HEK293 (cell line): ENCODE results near the gene TWF2.

Source experiments
- CTCF ChIA-PET: fragments of 350-600 bp; formaldehyde crosslinking; extraction: SDS; loops from one replicate; lab custom pipeline; 2021; ENCODE audit warnings: antibody characterized with exemption; lab: Yijun Ruan, JAX
- POLR2A ChIA-PET: fragments of 300-600 bp; formaldehyde crosslinking; extraction: SDS; loops from one replicate; lab custom pipeline; 2020; ENCODE audit warnings: antibody characterized with exemption, inconsistent platforms; lab: Yijun Ruan, JAX
- H3K27ac ChIP-seq: fragments of 200-500 bp; sonication (Bioruptor generic); 2 replicates; pipeline ENCODE4 v1.5.1; 2014; ENCODE audit warnings: low read depth, low read length, control low read depth, inconsistent platforms; ENCODE audit errors: extremely low read depth
- H3K36me3 ChIP-seq, 2 experiments: fragments of 200-500 bp in 1 of 2; sonication (Bioruptor generic) in 1 of 2; 1 replicate in 1 of 2; 2 replicates in 1 of 2; pipeline ENCODE4 v1.5.1; 2014 to 2017; ENCODE audit warnings: inconsistent platforms in 2 of 2, low read length in 2 of 2; ENCODE audit not compliant: control insufficient read depth in 2 of 2, insufficient read depth in 1 of 2
- H3K4me1 ChIP-seq: fragments of 200-500 bp; sonication (Bioruptor generic); 2 replicates; pipeline ENCODE4 v1.5.1; 2014; ENCODE audit warnings: mild to moderate bottlenecking, low read length, inconsistent platforms; ENCODE audit not compliant: control insufficient read depth, insufficient read depth
- H3K4me3 ChIP-seq: 2 replicates; pipeline ENCODE4 v1.5.1; 2011; ENCODE audit warnings: low read depth, mild to moderate bottlenecking, control low read depth, low read length, moderate library complexity
- H3K9me3 ChIP-seq: fragments of 200-500 bp; sonication (Bioruptor generic); 2 replicates; pipeline ENCODE4 v1.5.1; 2014; ENCODE audit warnings: low read depth, low read length, inconsistent platforms; ENCODE audit not compliant: control insufficient read depth, insufficient read depth
- FEZF1 ChIP-seq: fragments of 450-650 bp; formaldehyde crosslinking; IDR thresholded peaks from 2 replicates; pipeline ENCODE4 v1.5.1; 2016; ENCODE audit warnings: missing biosample characterization, missing genetic modification characterization
- GLIS2 ChIP-seq: fragments of 450-650 bp; formaldehyde crosslinking; IDR thresholded peaks from 2 replicates; pipeline ENCODE4 v1.5.1; 2016; ENCODE audit warnings: missing biosample characterization, missing genetic modification characterization
- KLF7 ChIP-seq: fragments of 450-650 bp; formaldehyde crosslinking; IDR thresholded peaks from 2 replicates; pipeline ENCODE4 v1.5.1; 2016; ENCODE audit warnings: missing biosample characterization, missing genetic modification characterization, borderline replicate concordance
- KLF9 ChIP-seq: fragments of 450-650 bp; formaldehyde crosslinking; IDR thresholded peaks from 2 replicates; pipeline ENCODE4 v1.5.1; 2016; ENCODE audit warnings: missing biosample characterization, missing genetic modification characterization, low read depth
- MYNN ChIP-seq: fragments of 450-650 bp; formaldehyde crosslinking; IDR thresholded peaks from 2 replicates; pipeline ENCODE4 v1.5.1; 2016; ENCODE audit warnings: missing biosample characterization, missing genetic modification characterization, borderline replicate concordance
- PRDM1 ChIP-seq: fragments of 450-650 bp; formaldehyde crosslinking; IDR thresholded peaks from 2 replicates; pipeline ENCODE4; 2016; ENCODE audit warnings: missing biosample characterization, missing genetic modification characterization
- SCRT1 ChIP-seq: fragments of 450-650 bp; formaldehyde crosslinking; IDR thresholded peaks from 2 replicates; pipeline ENCODE4 v1.5.1; 2016; ENCODE audit warnings: missing biosample characterization, missing genetic modification characterization, borderline replicate concordance
- SCRT2 ChIP-seq: fragments of 450-650 bp; formaldehyde crosslinking; IDR thresholded peaks from 2 replicates; pipeline ENCODE4 v1.5.1; 2016; ENCODE audit warnings: missing biosample characterization, missing genetic modification characterization
- SP2 ChIP-seq: fragments of 450-650 bp; formaldehyde crosslinking; IDR thresholded peaks from 2 replicates; pipeline ENCODE4 v1.5.1; 2016; ENCODE audit warnings: missing biosample characterization, missing genetic modification characterization
- SP3 ChIP-seq: fragments of 450-650 bp; formaldehyde crosslinking; IDR thresholded peaks from 2 replicates; pipeline ENCODE4 v1.5.1; 2016; ENCODE audit warnings: missing biosample characterization, missing genetic modification characterization
- SP7 ChIP-seq: fragments of 450-650 bp; formaldehyde crosslinking; IDR thresholded peaks from 2 replicates; pipeline ENCODE4 v1.5.1; 2016; ENCODE audit warnings: missing biosample characterization, missing genetic modification characterization
- WT1 ChIP-seq: fragments of 450-650 bp; formaldehyde crosslinking; IDR thresholded peaks from 2 replicates; pipeline ENCODE4 v1.5.1; 2016; ENCODE audit warnings: missing biosample characterization, missing genetic modification characterization
- ZBTB17 ChIP-seq: fragments of 450-650 bp; formaldehyde crosslinking; IDR thresholded peaks from 2 replicates; pipeline ENCODE4 v1.5.1; 2016; ENCODE audit warnings: missing biosample characterization, missing genetic modification characterization
- ZBTB20 ChIP-seq: fragments of 450-650 bp; formaldehyde crosslinking; IDR thresholded peaks from 2 replicates; pipeline ENCODE4 v1.5.1; 2016; ENCODE audit warnings: missing biosample characterization, missing genetic modification characterization
- ZFP3 ChIP-seq: fragments of 450-650 bp; formaldehyde crosslinking; IDR thresholded peaks from 2 replicates; pipeline ENCODE4 v1.5.1; 2016; ENCODE audit warnings: low read depth, missing biosample characterization, missing genetic modification characterization
- ZNF10 ChIP-seq: fragments of 450-650 bp; formaldehyde crosslinking; IDR thresholded peaks from 2 replicates; pipeline ENCODE4 v1.5.1; 2017; ENCODE audit warnings: missing biosample characterization, missing genetic modification characterization
- ZNF16 ChIP-seq: fragments of 450-650 bp; formaldehyde crosslinking; IDR thresholded peaks from 2 replicates; pipeline ENCODE4 v1.5.1; 2016; ENCODE audit warnings: low read depth, missing biosample characterization, missing genetic modification characterization
- ZNF221 ChIP-seq: fragments of 450-650 bp; formaldehyde crosslinking; IDR thresholded peaks from 2 replicates; pipeline ENCODE4 v1.5.1; 2017; ENCODE audit warnings: missing biosample characterization, missing genetic modification characterization, borderline replicate concordance
- ZNF335 ChIP-seq: fragments of 450-650 bp; formaldehyde crosslinking; conservative IDR thresholded peaks from 2 replicates; pipeline ENCODE4 v1.5.1; 2016; ENCODE audit warnings: missing biosample characterization, missing genetic modification characterization
- ZNF366 ChIP-seq: fragments of 450-650 bp; formaldehyde crosslinking; conservative IDR thresholded peaks from 2 replicates; pipeline ENCODE4 v1.5.1; 2016; ENCODE audit warnings: missing biosample characterization, missing genetic modification characterization
- ZNF433 ChIP-seq: fragments of 450-650 bp; formaldehyde crosslinking; IDR thresholded peaks from 2 replicates; pipeline ENCODE4 v1.5.1; 2016; ENCODE audit warnings: missing biosample characterization, missing genetic modification characterization, low read depth
- ZNF48 ChIP-seq: fragments of 450-650 bp; formaldehyde crosslinking; IDR thresholded peaks from 2 replicates; pipeline ENCODE4 v1.5.1; 2016; ENCODE audit warnings: missing biosample characterization, missing genetic modification characterization
- ZNF596 ChIP-seq: fragments of 450-650 bp; IDR thresholded peaks from 2 replicates; pipeline ENCODE4 v1.5.0; 2018; ENCODE audit warnings: missing biosample characterization, mild to moderate bottlenecking, missing genetic modification characterization, moderate library complexity
- ZNF610 ChIP-seq: fragments of 450-650 bp; formaldehyde crosslinking; IDR thresholded peaks from 2 replicates; pipeline ENCODE4 v1.5.1; 2016; ENCODE audit warnings: missing biosample characterization, missing genetic modification characterization, borderline replicate concordance
- ZNF768 ChIP-seq: fragments of 450-650 bp; formaldehyde crosslinking; IDR thresholded peaks from 2 replicates; pipeline ENCODE4 v1.5.1; 2018; ENCODE audit warnings: missing biosample characterization, mild to moderate bottlenecking, missing genetic modification characterization
- ZNF777 ChIP-seq: fragments of 450-650 bp; formaldehyde crosslinking; IDR thresholded peaks from 2 replicates; pipeline ENCODE4 v1.5.1; 2017; ENCODE audit warnings: missing biosample characterization, missing genetic modification characterization, borderline replicate concordance
- ZNF791 ChIP-seq: fragments of 450-650 bp; formaldehyde crosslinking; IDR thresholded peaks from 2 replicates; pipeline ENCODE4 v1.5.1; 2016; ENCODE audit warnings: missing biosample characterization, missing genetic modification characterization
- ZNF792 ChIP-seq: fragments of 450-650 bp; formaldehyde crosslinking; IDR thresholded peaks from 2 replicates; pipeline ENCODE4 v1.5.1; 2016; ENCODE audit warnings: missing biosample characterization, missing genetic modification characterization
- TF ChIP-seq, protein P1 (sequence below): fragments of 450-650 bp; formaldehyde crosslinking; optimal IDR thresholded peaks from 2 replicates; pipeline ENCODE3; 2016; ENCODE audit warnings: missing biosample characterization, mild to moderate bottlenecking, missing genetic modification characterization
- TF ChIP-seq, protein P2 (sequence below): fragments of 450-650 bp; formaldehyde crosslinking; IDR thresholded peaks from 2 replicates; pipeline ENCODE4 v1.5.1; 2016; ENCODE audit warnings: missing biosample characterization, missing genetic modification characterization

The TWF2 gene

DNA sequence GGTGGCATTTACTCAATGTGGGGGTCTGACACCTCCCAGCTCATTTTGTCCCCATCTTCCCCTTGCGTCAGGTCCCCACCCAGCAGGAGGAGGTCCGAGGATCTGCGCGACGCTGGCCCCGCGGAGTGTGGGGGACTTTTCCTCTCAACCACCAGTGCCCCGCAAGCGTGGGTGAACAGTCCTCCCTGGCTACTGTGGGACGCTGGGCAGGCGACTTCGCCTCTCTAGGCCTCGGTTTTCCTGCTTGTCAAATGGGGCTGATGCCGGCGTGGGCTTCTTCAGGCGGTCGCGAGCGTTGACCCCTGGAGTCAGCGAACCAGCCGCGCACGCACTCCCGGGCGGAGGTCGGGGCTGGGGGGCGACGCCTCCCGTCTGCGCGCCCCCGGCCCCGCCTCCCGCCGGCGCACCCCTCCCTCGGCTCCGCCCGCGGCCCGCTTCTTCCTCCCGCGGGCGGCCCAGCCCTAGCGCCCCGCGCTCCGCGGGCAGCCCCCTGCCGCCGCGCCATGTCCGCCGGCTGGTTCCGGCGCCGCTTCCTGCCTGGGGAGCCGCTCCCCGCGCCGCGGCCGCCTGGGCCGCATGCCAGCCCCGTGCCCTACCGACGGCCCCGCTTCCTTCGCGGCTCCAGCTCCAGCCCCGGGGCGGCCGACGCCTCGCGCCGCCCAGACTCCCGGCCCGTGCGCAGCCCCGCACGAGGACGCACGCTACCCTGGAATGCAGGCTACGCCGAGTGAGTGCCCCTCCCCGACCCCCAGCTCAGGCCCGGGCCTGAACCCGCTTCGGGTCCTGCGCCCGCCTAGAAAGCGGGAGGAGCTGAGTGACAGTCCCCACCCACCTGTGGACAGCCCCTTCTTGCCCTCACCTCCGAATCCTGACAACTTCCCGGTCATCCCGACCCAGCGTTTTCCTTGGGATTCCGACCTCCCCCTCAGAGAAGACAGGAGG, 6.6 kb upstream of the TWF2 start, which contains the start of gene PPM1M:
TSS of gene PPM1M (plus strand) at position 438 of the 942 bp plus-strand sequence. CDS start at position 504, 66 bp downstream.
- no peaks in the 10 kb centered on the region for H3K9me3 ChIP-seq
- no peaks in the 10 kb centered on the region; the same call in 1 of the 2 replicates for H3K4me1 ChIP-seq
- peaks cover 0 to 28% of the 10 kb centered on the region in 2 experiments; a peak in 1 of 3 replicates for H3K36me3 ChIP-seq
- POLR2A ChIA-PET, result interaction anchor here (0.6 to 1.0 kb wide), 3 partner anchors 8 to 33 kb away, joined by 3 read pairs; partner anchors contain the start of gene WDR82
- peak within 1 kb of the TSS; percentile 21 for H3K4me3 ChIP-seq
- TF ChIP-seq ZNF48, result no peak
- TF ChIP-seq FEZF1 (tag by site-specific recombination), result no peak
- TF ChIP-seq SCRT1, result peak; percentile 76; the same call in 1 of the 2 replicates
- peak; percentile 32; the same call in 1 of the 2 replicates for TF ChIP-seq SP3 (tag by site-specific recombination)
- TF ChIP-seq, protein P1, sequence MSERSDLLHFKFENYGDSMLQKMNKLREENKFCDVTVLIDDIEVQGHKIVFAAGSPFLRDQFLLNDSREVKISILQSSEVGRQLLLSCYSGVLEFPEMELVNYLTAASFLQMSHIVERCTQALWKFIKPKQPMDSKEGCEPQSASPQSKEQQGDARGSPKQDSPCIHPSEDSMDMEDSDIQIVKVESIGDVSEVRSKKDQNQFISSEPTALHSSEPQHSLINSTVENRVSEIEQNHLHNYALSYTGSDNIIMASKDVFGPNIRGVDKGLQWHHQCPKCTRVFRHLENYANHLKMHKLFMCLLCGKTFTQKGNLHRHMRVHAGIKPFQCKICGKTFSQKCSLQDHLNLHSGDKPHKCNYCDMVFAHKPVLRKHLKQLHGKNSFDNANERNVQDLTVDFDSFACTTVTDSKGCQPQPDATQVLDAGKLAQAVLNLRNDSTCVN (tag by site-specific recombination), result peak; percentile 55
- no peak for TF ChIP-seq ZNF596 (tag by site-specific recombination)
- TF ChIP-seq ZBTB20 (tag by site-specific recombination), result peak; percentile 83; the same call in 1 of the 2 replicates
- peak; percentile 61 for TF ChIP-seq ZNF335 (tag by site-specific recombination)
- TF ChIP-seq SP2 (tag by site-specific recombination), result peak; percentile 66
- TF ChIP-seq ZNF792 (tag by site-specific recombination), result no peak
- TF ChIP-seq KLF9 (tag by site-specific recombination), result peak; percentile 25; the same call in 1 of the 2 replicates
- peak; percentile 52 for TF ChIP-seq GLIS2
- peak; percentile 97 for TF ChIP-seq SCRT2 (tag by site-specific recombination)
- TF ChIP-seq ZNF777 (tag by site-specific recombination), result no peak
- CTCF ChIA-PET, result no interaction called here
- H3K27ac ChIP-seq, result peak within 1 kb of the TSS; percentile 68; the same call in 1 of the 2 replicates

DNA sequence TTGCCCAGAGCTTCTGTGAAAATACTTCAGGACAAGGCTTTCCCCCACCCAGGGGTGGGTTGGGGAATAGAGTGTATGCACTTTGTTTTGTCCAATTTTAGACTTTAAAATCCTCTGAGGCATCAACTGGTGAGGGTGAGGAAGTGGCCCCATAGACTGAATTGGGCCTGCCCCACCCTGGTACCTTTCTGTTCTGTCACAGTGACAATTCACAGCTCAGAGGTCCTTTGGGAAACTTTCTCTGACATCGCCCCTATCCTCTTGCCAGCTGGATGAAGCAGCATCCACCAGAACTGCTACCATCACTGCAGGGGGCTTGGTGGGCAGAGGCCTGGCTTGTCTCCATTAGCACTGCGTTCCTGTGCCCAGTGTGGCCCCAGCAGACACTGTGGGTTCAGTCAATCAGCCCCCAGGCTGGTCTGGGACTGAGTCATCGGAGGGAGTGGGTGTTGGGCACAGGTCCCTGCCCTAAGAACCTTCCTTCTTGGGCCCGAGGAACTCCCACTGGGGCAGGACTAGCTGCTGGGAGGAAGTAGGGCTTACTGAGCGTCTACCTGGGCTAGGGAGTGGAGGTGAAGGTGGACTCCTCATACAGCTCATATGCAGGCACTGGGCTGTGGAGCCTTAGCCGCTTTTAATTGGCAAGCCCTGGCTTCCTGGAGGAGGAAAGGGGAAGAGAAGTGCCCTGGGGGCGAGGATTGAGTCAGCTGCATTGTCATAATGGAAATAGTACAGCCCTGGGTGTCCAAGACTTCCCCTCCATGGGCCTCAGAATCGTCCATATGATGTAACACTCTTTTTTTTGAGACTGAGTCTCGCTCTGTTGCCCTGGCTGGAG, 5.1 kb upstream of the TWF2 start:
- H3K4me3 ChIP-seq, result no peak overlapping the region
- peaks cover 0 to 13% of the 10 kb centered on the region in 2 experiments; a peak in 1 of 3 replicates for H3K36me3 ChIP-seq
- H3K4me1 ChIP-seq, result no peaks in the 10 kb centered on the region; the same call in 1 of the 2 replicates
- no peak overlapping the region for H3K27ac ChIP-seq
- ChIA-PET CTCF (interaction anchor here (1.0 kb wide), 1 partner anchor 13 kb away, joined by 4 read pairs; no protein-coding TSS in a partner anchor), POLR2A (interaction anchor here (1.6 kb wide), 1 partner anchor 43 kb away, joined by 3 read pairs; the partner anchor contains the start of gene GLYCTK)
- no peaks in the 10 kb centered on the region for H3K9me3 ChIP-seq
- TF ChIP-seq KLF7 (tag by site-specific recombination) (no peak), ZNF433 (tag by site-specific recombination) (no peak), SP7 (tag by site-specific recombination) (peak; percentile 56), MYNN (tag by site-specific recombination) (no peak), ZNF221 (tag by site-specific recombination) (no peak), ZFP3 (tag by site-specific recombination) (no peak), ZNF10 (tag by site-specific recombination) (no peak), ZBTB17 (tag by site-specific recombination) (0 out of 2 replicates have a peak, but pooled peaks have one; percentile 29), PRDM1 (no peak), ZNF768 (tag by site-specific recombination) (no peak), ZNF366 (no peak), GLIS2 (peak; percentile 40; the same call in 1 of the 2 replicates), ZNF791 (tag by site-specific recombination) (no peak), ZNF16 (no peak), WT1 (no peak), ZNF610 (no peak)
- TF ChIP-seq, protein P1 (tag by site-specific recombination), result no peak
- TF ChIP-seq, protein P2, sequence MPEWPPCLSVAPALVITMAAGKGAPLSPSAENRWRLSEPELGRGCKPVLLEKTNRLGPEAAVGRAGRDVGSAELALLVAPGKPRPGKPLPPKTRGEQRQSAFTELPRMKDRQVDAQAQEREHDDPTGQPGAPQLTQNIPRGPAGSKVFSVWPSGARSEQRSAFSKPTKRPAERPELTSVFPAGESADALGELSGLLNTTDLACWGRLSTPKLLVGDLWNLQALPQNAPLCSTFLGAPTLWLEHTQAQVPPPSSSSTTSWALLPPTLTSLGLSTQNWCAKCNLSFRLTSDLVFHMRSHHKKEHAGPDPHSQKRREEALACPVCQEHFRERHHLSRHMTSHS (tag by site-specific recombination), result no peak
